ENCODE results near the gene CD8B. TPM values are rescaled to one million over a fixed set of nuclear protein-coding genes. Genes with fewer than 3 reads are reported as not detected.

The CD8B gene
- total RNA-seq, 1 experiment from 2014 or later: not detected

DNA sequence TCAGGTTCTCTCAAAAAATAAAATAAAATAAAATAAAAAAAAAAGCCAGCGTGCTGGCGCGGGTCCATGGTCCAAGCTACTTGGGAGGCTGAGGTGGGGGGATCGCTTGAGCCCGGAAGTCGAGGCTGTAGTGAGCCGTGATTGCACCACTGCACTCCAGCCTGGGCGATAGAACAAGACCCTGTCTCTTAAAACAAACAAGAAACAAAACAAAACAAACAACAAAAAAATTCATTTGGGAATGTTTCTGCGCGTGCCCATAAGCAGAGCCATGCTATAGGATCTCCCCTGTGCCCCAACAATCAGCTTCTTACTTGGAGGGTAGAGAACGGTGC is 54.6 kb downstream of the CD8B start:
- Histone ChIP-seq H3K36me3 (ENCODE audit: insufficient read depth, low read length, poor library complexity, severe bottlenecking) (no peaks in the 10 kb centered on the region), H3K27ac (ENCODE audit: low read depth, low read length, poor library complexity, severe bottlenecking) (no peak overlapping the region), H3K4me1 (ENCODE audit: insufficient read depth, low read length, poor library complexity, severe bottlenecking) (peaks cover 5% of the 10 kb centered on the region), H3K27me3 (replicated peaks; ENCODE audit: insufficient read depth, low read depth, low read length, poor library complexity) (peaks cover 20% of the 10 kb centered on the region), H3K9me3 (ENCODE audit: low read depth, low read length, poor library complexity, severe bottlenecking) (no peaks in the 10 kb centered on the region), H3K4me3 (ENCODE audit: low read depth, low read length, poor library complexity, severe bottlenecking) (peak overlapping the region; percentile 47)
- CTCF ChIA-PET: interaction anchor here (0.7 kb wide), 1 partner anchor 13 kb away, joined by 9 read pairs; no protein-coding TSS in a partner anchor
- intact Hi-C loops (cut with micrococcal nuclease; ENCODE audit: unreplicated experiment): loop anchor here (10.0 kb wide), 1 partner anchor 412 kb away; no protein-coding TSS in a partner anchor
- POLR2A ChIA-PET (ENCODE audit: low non-redundant PET): no interaction called here
- no peak for DNase-seq (ENCODE audit: low spot score)
- TF ChIP-seq EZH2 (IDR thresholded peaks at IDR 0.05; ENCODE audit: borderline replicate concordance, low read depth, low read length, poor library complexity, severe bottlenecking): no peak
- TF ChIP-seq, protein P1, sequence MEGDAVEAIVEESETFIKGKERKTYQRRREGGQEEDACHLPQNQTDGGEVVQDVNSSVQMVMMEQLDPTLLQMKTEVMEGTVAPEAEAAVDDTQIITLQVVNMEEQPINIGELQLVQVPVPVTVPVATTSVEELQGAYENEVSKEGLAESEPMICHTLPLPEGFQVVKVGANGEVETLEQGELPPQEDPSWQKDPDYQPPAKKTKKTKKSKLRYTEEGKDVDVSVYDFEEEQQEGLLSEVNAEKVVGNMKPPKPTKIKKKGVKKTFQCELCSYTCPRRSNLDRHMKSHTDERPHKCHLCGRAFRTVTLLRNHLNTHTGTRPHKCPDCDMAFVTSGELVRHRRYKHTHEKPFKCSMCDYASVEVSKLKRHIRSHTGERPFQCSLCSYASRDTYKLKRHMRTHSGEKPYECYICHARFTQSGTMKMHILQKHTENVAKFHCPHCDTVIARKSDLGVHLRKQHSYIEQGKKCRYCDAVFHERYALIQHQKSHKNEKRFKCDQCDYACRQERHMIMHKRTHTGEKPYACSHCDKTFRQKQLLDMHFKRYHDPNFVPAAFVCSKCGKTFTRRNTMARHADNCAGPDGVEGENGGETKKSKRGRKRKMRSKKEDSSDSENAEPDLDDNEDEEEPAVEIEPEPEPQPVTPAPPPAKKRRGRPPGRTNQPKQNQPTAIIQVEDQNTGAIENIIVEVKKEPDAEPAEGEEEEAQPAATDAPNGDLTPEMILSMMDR (conservative IDR thresholded peaks at IDR 0.05; ENCODE audit: low read depth, low read length): no peak
- BruUV-seq (replicated peaks): no TSS peak

- intact Hi-C loops (cut with micrococcal nuclease; ENCODE audit: unreplicated experiment): loop anchor here (10.0 kb wide), 1 partner anchor 411 kb away; no protein-coding TSS in a partner anchor
- TF ChIP-seq, protein P1 (conservative IDR thresholded peaks at IDR 0.05; ENCODE audit: low read depth, low read length): no peak
- no peak for TF ChIP-seq EZH2 (IDR thresholded peaks at IDR 0.05; ENCODE audit: borderline replicate concordance, low read depth, low read length, poor library complexity, severe bottlenecking)
- Histone ChIP-seq H3K4me1 (ENCODE audit: insufficient read depth, low read length, poor library complexity, severe bottlenecking) (peaks cover 5% of the 10 kb centered on the region), H3K4me3 (ENCODE audit: low read depth, low read length, poor library complexity, severe bottlenecking) (no peak overlapping the region), H3K27me3 (replicated peaks; ENCODE audit: insufficient read depth, low read depth, low read length, poor library complexity) (peaks cover 20% of the 10 kb centered on the region), H3K27ac (ENCODE audit: low read depth, low read length, poor library complexity, severe bottlenecking) (no peak overlapping the region), H3K36me3 (ENCODE audit: insufficient read depth, low read length, poor library complexity, severe bottlenecking) (no peaks in the 10 kb centered on the region), H3K9me3 (ENCODE audit: low read depth, low read length, poor library complexity, severe bottlenecking) (no peaks in the 10 kb centered on the region)
- POLR2A ChIA-PET (ENCODE audit: low non-redundant PET): no interaction called here
- no TSS peak for BruUV-seq (replicated peaks)
- no peak for DNase-seq (ENCODE audit: low spot score)
- CTCF ChIA-PET: no interaction called here
Measured at GRCh38 chr2:86806059-86806857, 55.4 kb downstream of the CD8B start.

- no TSS peak for BruUV-seq (replicated peaks)
- DNase-seq (ENCODE audit: low spot score): no peak
- Histone ChIP-seq H3K9me3 (ENCODE audit: low read depth, low read length, poor library complexity, severe bottlenecking) (peaks cover under 1% of the 10 kb centered on the region), H3K27ac (ENCODE audit: low read depth, low read length, poor library complexity, severe bottlenecking) (no peak overlapping the region), H3K36me3 (ENCODE audit: insufficient read depth, low read length, poor library complexity, severe bottlenecking) (no peaks in the 10 kb centered on the region), H3K4me3 (ENCODE audit: low read depth, low read length, poor library complexity, severe bottlenecking) (no peak overlapping the region), H3K27me3 (replicated peaks; ENCODE audit: insufficient read depth, low read depth, low read length, poor library complexity) (no peaks in the 10 kb centered on the region), H3K4me1 (ENCODE audit: insufficient read depth, low read length, poor library complexity, severe bottlenecking) (no peaks in the 10 kb centered on the region)
- POLR2A ChIA-PET (ENCODE audit: low non-redundant PET): no interaction called here
- TF ChIP-seq EZH2 (IDR thresholded peaks at IDR 0.05; ENCODE audit: borderline replicate concordance, low read depth, low read length, poor library complexity, severe bottlenecking): no peak
- intact Hi-C loops (cut with micrococcal nuclease; ENCODE audit: unreplicated experiment): loop anchor here (10.0 kb wide), 1 partner anchor 406 kb away; no protein-coding TSS in a partner anchor
- CTCF ChIA-PET: no interaction called here
Measured at GRCh38 chr2:86800856-86801567, 60.7 kb downstream of the CD8B start.
